ENCODE results near the gene PTPN1.

GRCh38 chr20:50535162-50535561 is 25.0 kb downstream of the PTPN1 start:
- TF ChIP-seq CTCF (IDR thresholded peaks at IDR 0.05; ENCODE audit: low read depth, low read length, poor library complexity, severe bottlenecking) = no peak
- no peak for TF ChIP-seq EZH2phosphoT487 (IDR thresholded peaks at IDR 0.05; ENCODE audit: borderline replicate concordance, low read length)

Data from DOHH2 (cell line).